ENCODE data around the gene RHOH.
A peak's percentile ranks its signal among the peaks of the same experiment; 100 is the strongest.

The RHOH gene

GRCh38 chr4:40202474-40202873 lies 5.6 kb downstream of the RHOH start:
- no peaks in the 10 kb centered on the region for H3K79me1 ChIP-seq (ENCODE audit: low read length)
- no peak overlapping the region for H3K9ac ChIP-seq (ENCODE audit: low read length)
- no peak overlapping the region for H4K91ac ChIP-seq (ENCODE audit: low read depth, low read length)
- no peak overlapping the region for H3K27ac ChIP-seq (ENCODE audit: low read depth, low read length)
- H2BK12ac ChIP-seq (ENCODE audit: low read length): no peak overlapping the region
- H3K14ac ChIP-seq (ENCODE audit: low read length): no peak overlapping the region
- H3K4me3 ChIP-seq (ENCODE audit: low read depth, low read length): no peak overlapping the region
- H2AK5ac ChIP-seq (ENCODE audit: low read length): no peak overlapping the region
- peaks cover 3 to 6% of the 10 kb centered on the region in 2 experiments for H3K4me1 ChIP-seq (ENCODE audit: control insufficient read depth in 1 of 2, insufficient read depth in 2 of 2, low read length in 2 of 2)
- no peak overlapping the region for H4K12ac ChIP-seq (ENCODE audit: low read depth, low read length)
- H3K4me2 ChIP-seq (ENCODE audit: low read length): no peak overlapping the region
- H3K27me3 ChIP-seq (ENCODE audit: insufficient read depth, low read length): no peaks in the 10 kb centered on the region
- H4K8ac ChIP-seq (ENCODE audit: low read depth, low read length): no peak overlapping the region
- no peak overlapping the region for H3K18ac ChIP-seq (ENCODE audit: low read length)
- no peak overlapping the region for H2BK120ac ChIP-seq (ENCODE audit: insufficient read depth, low read length, poor library complexity)
- no peak overlapping the region for H3K4ac ChIP-seq (ENCODE audit: low read depth, low read length)
- H3K9me3 ChIP-seq (ENCODE audit: insufficient read depth, low read depth, low read length): no peaks in the 10 kb centered on the region
- WGBS (ENCODE audit: extremely low coverage, insufficient coverage, insufficient read length): no CpG with 5 or more reads among the region's 3 CpGs
- no peak overlapping the region for H3K23ac ChIP-seq (ENCODE audit: low read length)
- DNase-seq: no peak
- H3K79me2 ChIP-seq (ENCODE audit: control insufficient read depth, insufficient read depth, low read length, poor library complexity): no peaks in the 10 kb centered on the region
- no peak overlapping the region for H2AFZ ChIP-seq (ENCODE audit: insufficient read depth, low read length, poor library complexity)
- H2BK5ac ChIP-seq (ENCODE audit: low read depth, low read length, poor library complexity): no peak overlapping the region
- H3K36me3 ChIP-seq (ENCODE audit: control insufficient read depth in 1 of 2, insufficient read depth in 2 of 2, low read length in 2 of 2): no peaks in the 10 kb centered on the region

GRCh38 chr4:40204507-40205258 lies 7.9 kb downstream of the RHOH start:
- H3K4me3 ChIP-seq (ENCODE audit: low read depth, low read length): no peak overlapping the region
- no CpG with 5 or more reads among the region's 9 CpGs for WGBS (ENCODE audit: extremely low coverage, insufficient coverage, insufficient read length)
- H3K36me3 ChIP-seq (ENCODE audit: control insufficient read depth in 1 of 2, insufficient read depth in 2 of 2, low read length in 2 of 2): no peaks in the 10 kb centered on the region

DNA sequence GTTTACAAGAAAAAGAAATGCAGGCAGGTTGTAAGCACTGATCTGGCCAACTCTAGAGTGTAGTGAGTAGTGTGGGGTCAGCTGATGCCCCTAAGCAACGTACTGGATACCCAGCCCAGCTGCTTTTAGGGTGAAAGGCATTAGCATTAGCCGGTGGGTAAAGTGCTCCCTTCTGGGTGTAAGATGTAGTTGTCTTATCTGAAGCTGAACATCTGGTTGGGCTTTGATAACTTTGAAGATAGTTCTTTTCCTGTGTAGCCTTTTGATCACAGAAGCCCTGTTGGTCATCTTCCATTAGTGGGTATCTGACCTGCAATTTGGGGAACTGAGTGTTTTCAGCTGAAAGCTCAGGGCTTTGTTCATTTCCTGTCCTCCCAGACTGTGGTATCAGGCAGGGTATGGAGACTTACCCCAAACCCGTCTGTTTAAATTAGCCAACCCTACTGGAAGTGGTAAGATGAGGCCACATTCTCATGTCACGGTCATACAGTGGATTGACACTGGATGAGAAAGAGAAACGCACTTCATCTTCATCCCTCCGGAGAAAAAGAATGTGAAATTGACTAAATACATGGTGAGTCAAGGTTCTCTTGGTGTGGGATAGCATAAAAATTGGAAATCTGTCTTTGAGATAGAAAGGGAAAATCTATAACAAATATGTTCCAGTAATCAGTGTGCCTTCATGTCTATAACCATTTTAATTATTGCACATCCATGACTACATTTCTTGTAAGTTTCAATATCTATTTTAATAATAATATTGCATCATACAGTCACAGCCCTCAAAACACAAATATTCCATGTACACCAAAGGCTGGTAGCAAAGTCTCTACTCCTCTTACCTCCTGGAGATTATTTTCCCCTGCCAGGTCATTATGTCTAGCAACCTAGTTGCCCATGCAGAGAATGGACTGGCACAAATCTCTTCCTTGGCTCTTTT lies 8.7 kb downstream of the RHOH start:
- H3K23ac ChIP-seq (ENCODE audit: low read length): no peak overlapping the region
- H3K18ac ChIP-seq (ENCODE audit: low read length): no peak overlapping the region
- H3K14ac ChIP-seq (ENCODE audit: low read length): no peak overlapping the region
- no peak overlapping the region for H3K4me3 ChIP-seq (ENCODE audit: low read depth, low read length)
- no peak overlapping the region for H3K4ac ChIP-seq (ENCODE audit: low read depth, low read length)
- H2BK120ac ChIP-seq (ENCODE audit: insufficient read depth, low read length, poor library complexity): no peak overlapping the region
- H3K4me2 ChIP-seq (ENCODE audit: low read length): no peak overlapping the region
- no peaks in the 10 kb centered on the region for H3K36me3 ChIP-seq (ENCODE audit: control insufficient read depth in 1 of 2, insufficient read depth in 2 of 2, low read length in 2 of 2)
- no CpG with 5 or more reads among the region's 6 CpGs for WGBS (ENCODE audit: extremely low coverage, insufficient coverage, insufficient read length)
- peak in 1 of 2 donors; percentile 11 for DNase-seq
- no peak overlapping the region for H4K91ac ChIP-seq (ENCODE audit: low read depth, low read length)
- H4K12ac ChIP-seq (ENCODE audit: low read depth, low read length): no peak overlapping the region
- no peak overlapping the region for H2AFZ ChIP-seq (ENCODE audit: insufficient read depth, low read length, poor library complexity)
- no peaks in the 10 kb centered on the region for H3K4me1 ChIP-seq (ENCODE audit: control insufficient read depth in 1 of 2, insufficient read depth in 2 of 2, low read length in 2 of 2)
- no peak overlapping the region for H3K9ac ChIP-seq (ENCODE audit: low read length)
- no peak overlapping the region for H2AK5ac ChIP-seq (ENCODE audit: low read length)
- H3K27me3 ChIP-seq (ENCODE audit: insufficient read depth, low read length): no peaks in the 10 kb centered on the region
- H3K79me2 ChIP-seq (ENCODE audit: control insufficient read depth, insufficient read depth, low read length, poor library complexity): no peaks in the 10 kb centered on the region
- no peak overlapping the region for H2BK5ac ChIP-seq (ENCODE audit: low read depth, low read length, poor library complexity)
- no peaks in the 10 kb centered on the region for H3K9me3 ChIP-seq (ENCODE audit: insufficient read depth, low read depth, low read length)
- no peak overlapping the region for H3K27ac ChIP-seq (ENCODE audit: low read depth, low read length)
- no peaks in the 10 kb centered on the region for H3K79me1 ChIP-seq (ENCODE audit: low read length)
- H2BK12ac ChIP-seq (ENCODE audit: low read length): no peak overlapping the region
- no peak overlapping the region for H4K8ac ChIP-seq (ENCODE audit: low read depth, low read length)

More at GRCh38 chr4:40204507-40205258, 7.9 kb downstream of the RHOH start:
- Histone ChIP-seq H2BK12ac (ENCODE audit: low read length) (no peak overlapping the region), H2AFZ (ENCODE audit: insufficient read depth, low read length, poor library complexity) (no peak overlapping the region), H3K27ac (ENCODE audit: low read depth, low read length) (no peak overlapping the region), H2BK120ac (ENCODE audit: insufficient read depth, low read length, poor library complexity) (no peak overlapping the region), H3K4me1 (ENCODE audit: control insufficient read depth in 1 of 2, insufficient read depth in 2 of 2, low read length in 2 of 2) (no peaks in the 10 kb centered on the region), H2BK5ac (ENCODE audit: low read depth, low read length, poor library complexity) (no peak overlapping the region), H3K9me3 (ENCODE audit: insufficient read depth, low read depth, low read length) (no peaks in the 10 kb centered on the region), H3K27me3 (ENCODE audit: insufficient read depth, low read length) (no peaks in the 10 kb centered on the region), H4K8ac (ENCODE audit: low read depth, low read length) (no peak overlapping the region), H4K12ac (ENCODE audit: low read depth, low read length) (no peak overlapping the region), H3K4me2 (ENCODE audit: low read length) (no peak overlapping the region), H4K91ac (ENCODE audit: low read depth, low read length) (no peak overlapping the region), H3K79me1 (ENCODE audit: low read length) (no peaks in the 10 kb centered on the region), H3K23ac (ENCODE audit: low read length) (no peak overlapping the region), H3K79me2 (ENCODE audit: control insufficient read depth, insufficient read depth, low read length, poor library complexity) (no peaks in the 10 kb centered on the region), H3K4ac (ENCODE audit: low read depth, low read length) (no peak overlapping the region), H3K14ac (ENCODE audit: low read length) (no peak overlapping the region), H3K18ac (ENCODE audit: low read length) (no peak overlapping the region), H2AK5ac (ENCODE audit: low read length) (no peak overlapping the region), H3K9ac (ENCODE audit: low read length) (no peak overlapping the region)
- no peak for DNase-seq

- no peak overlapping the region for H4K91ac ChIP-seq (ENCODE audit: low read depth, low read length)
- no peak overlapping the region for H3K4me2 ChIP-seq (ENCODE audit: low read length)
- no peak overlapping the region for H2AK5ac ChIP-seq (ENCODE audit: low read length)
- no peak overlapping the region for H3K27ac ChIP-seq (ENCODE audit: low read depth, low read length)
- no peak overlapping the region for H3K14ac ChIP-seq (ENCODE audit: low read length)
- no peaks in the 10 kb centered on the region for H3K9me3 ChIP-seq (ENCODE audit: insufficient read depth, low read depth, low read length)
- no peak overlapping the region for H2AFZ ChIP-seq (ENCODE audit: insufficient read depth, low read length, poor library complexity)
- H3K36me3 ChIP-seq (ENCODE audit: control insufficient read depth in 1 of 2, insufficient read depth in 2 of 2, low read length in 2 of 2): no peaks in the 10 kb centered on the region
- H3K79me1 ChIP-seq (ENCODE audit: low read length): no peaks in the 10 kb centered on the region
- H2BK5ac ChIP-seq (ENCODE audit: low read depth, low read length, poor library complexity): no peak overlapping the region
- H2BK120ac ChIP-seq (ENCODE audit: insufficient read depth, low read length, poor library complexity): no peak overlapping the region
- H2BK12ac ChIP-seq (ENCODE audit: low read length): no peak overlapping the region
- no CpG with 5 or more reads among the region's 2 CpGs for WGBS (ENCODE audit: extremely low coverage, insufficient coverage, insufficient read length)
- H4K8ac ChIP-seq (ENCODE audit: low read depth, low read length): no peak overlapping the region
- H3K4me3 ChIP-seq (ENCODE audit: low read depth, low read length): no peak overlapping the region
- H3K27me3 ChIP-seq (ENCODE audit: insufficient read depth, low read length): no peaks in the 10 kb centered on the region
- H4K12ac ChIP-seq (ENCODE audit: low read depth, low read length): no peak overlapping the region
- no peaks in the 10 kb centered on the region for H3K79me2 ChIP-seq (ENCODE audit: control insufficient read depth, insufficient read depth, low read length, poor library complexity)
- no peaks in the 10 kb centered on the region for H3K4me1 ChIP-seq (ENCODE audit: control insufficient read depth in 1 of 2, insufficient read depth in 2 of 2, low read length in 2 of 2)
- DNase-seq: no peak
- no peak overlapping the region for H3K9ac ChIP-seq (ENCODE audit: low read length)
- H3K23ac ChIP-seq (ENCODE audit: low read length): no peak overlapping the region
- H3K18ac ChIP-seq (ENCODE audit: low read length): no peak overlapping the region
- H3K4ac ChIP-seq (ENCODE audit: low read depth, low read length): no peak overlapping the region
Observed at GRCh38 chr4:40206426-40206825, 9.6 kb downstream of the RHOH start.

Data from trophoblast cell (in vitro differentiated cells and primary cell).